ENCODE measurements around the gene MCAT.

Gene MCAT

GRCh38 chr22:43142880-43143562 is at the start of gene MCAT:
Gene MCAT (minus strand): TSS chr22:43143398. CDS start chr22:43143348, 50 bp downstream.
- peak; percentile 54 for DNase-seq (ENCODE audit: low spot score)

GRCh38 chr22:43191831-43192230 is 48.6 kb upstream of the MCAT start:
- DNase-seq (ENCODE audit: low spot score): no peak

GRCh38 chr22:43188829-43189545 is 45.8 kb upstream of the MCAT start:
- no peak for DNase-seq (ENCODE audit: low spot score)

GRCh38 chr22:43187171-43188099 is 44.2 kb upstream of the MCAT start:
- peak; percentile 92 for DNase-seq (ENCODE audit: low spot score)

GRCh38 chr22:43186272-43187170 is 43.3 kb upstream of the MCAT start, which contains the start of gene TTLL12:
Gene TTLL12 (minus strand): TSS chr22:43187134. CDS start chr22:43187069, 65 bp downstream.
- DNase-seq (ENCODE audit: low spot score): peak; percentile 31

GRCh38 chr22:43185860-43186261 is 42.7 kb upstream of the MCAT start:
- DNase-seq (ENCODE audit: low spot score): peak; percentile 19

- peak; percentile 50 for DNase-seq (ENCODE audit: low spot score)
These were observed 40.5 kb upstream of the MCAT start for GRCh38 chr22:43183496-43184277.

GRCh38 chr22:43182726-43183125 is 39.5 kb upstream of the MCAT start:
- no peak for DNase-seq (ENCODE audit: low spot score)

GRCh38 chr22:43182118-43182517 is 38.9 kb upstream of the MCAT start:
- no peak for DNase-seq (ENCODE audit: low spot score)

GRCh38 chr22:43181321-43182076 is 38.3 kb upstream of the MCAT start:
- DNase-seq (ENCODE audit: low spot score): no peak

- DNase-seq (ENCODE audit: low spot score): no peak
These were observed 37.5 kb upstream of the MCAT start for GRCh38 chr22:43180670-43181069.

GRCh38 chr22:43179911-43180195 is 36.7 kb upstream of the MCAT start:
- DNase-seq (ENCODE audit: low spot score): no peak

GRCh38 chr22:43179146-43179910 is 36.1 kb upstream of the MCAT start:
- no peak for DNase-seq (ENCODE audit: low spot score)

- no peak for DNase-seq (ENCODE audit: low spot score)
These were observed 34.3 kb upstream of the MCAT start for GRCh38 chr22:43177479-43177878.

GRCh38 chr22:43176090-43176489 is 32.9 kb upstream of the MCAT start:
- no peak for DNase-seq (ENCODE audit: low spot score)

GRCh38 chr22:43174941-43175531 is 31.8 kb upstream of the MCAT start:
- DNase-seq (ENCODE audit: low spot score): no peak

GRCh38 chr22:43173976-43174720 is 30.9 kb upstream of the MCAT start:
- DNase-seq (ENCODE audit: low spot score): no peak

- no peak for DNase-seq (ENCODE audit: low spot score)
These were observed 30.4 kb upstream of the MCAT start for GRCh38 chr22:43173566-43173965.
